Stimulated activated CD8-positive, alpha-beta memory T cell treated with anti-CD3 and anti-CD28 coated beads, Interleukin-15, amount 100 ng/mL, for 48 hours (primary cell): ENCODE results near the gene PRKCB.
"Not testable (repeated sequence)": the region's sequence is repeated elsewhere in the genome, so short reads cannot be mapped to it uniquely, and the experiment has no call there.

ENCODE experiments used
- DNase-seq, 2 donors: peaks; one replicate each; pipeline ENCODE4 v3.0.0-alpha.2; 2020; ENCODE audit warnings: low read depth in 2 of 2

The PRKCB gene

DNA sequence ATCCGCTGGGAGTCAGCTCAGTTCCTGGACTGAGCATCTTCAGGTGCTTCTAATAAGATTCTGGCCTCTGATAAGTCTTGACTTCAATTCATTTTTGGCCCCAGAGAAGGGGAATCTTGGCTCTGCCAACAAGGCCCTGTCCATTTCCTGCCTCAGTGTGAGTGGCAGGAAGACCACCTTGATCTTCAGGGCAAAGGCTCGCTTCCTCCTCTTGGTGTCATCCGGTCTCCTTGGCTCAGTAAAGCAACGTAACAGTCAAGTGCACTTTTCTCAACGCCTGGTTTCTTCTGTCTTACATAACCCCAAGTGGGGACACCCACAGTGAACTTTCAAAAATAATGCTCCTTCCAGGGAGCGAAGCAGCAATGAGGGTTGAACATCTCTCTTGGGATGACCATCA, 169.8 kb downstream of the PRKCB start:
- no peak for DNase-seq

DNA sequence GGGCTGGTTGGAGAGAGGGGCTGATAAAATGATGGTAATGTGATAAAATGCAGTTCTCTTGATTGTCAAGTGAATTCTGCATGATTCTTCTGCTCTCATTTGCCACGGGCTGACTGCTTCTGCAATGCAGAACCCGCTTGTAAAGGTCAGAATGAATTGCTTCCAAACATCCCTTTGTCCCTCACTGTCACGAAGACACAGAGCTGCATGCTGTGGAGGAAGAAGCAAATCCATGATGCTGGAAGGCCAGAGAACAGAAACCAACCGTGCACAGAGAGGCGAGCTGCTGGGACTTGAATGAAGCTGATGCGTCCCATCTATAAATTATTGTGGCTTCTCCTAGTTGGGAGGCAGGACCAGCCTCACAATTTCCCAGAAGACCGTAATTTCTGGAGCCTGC, 171.6 kb downstream of the PRKCB start:
- DNase-seq: no peak

DNA sequence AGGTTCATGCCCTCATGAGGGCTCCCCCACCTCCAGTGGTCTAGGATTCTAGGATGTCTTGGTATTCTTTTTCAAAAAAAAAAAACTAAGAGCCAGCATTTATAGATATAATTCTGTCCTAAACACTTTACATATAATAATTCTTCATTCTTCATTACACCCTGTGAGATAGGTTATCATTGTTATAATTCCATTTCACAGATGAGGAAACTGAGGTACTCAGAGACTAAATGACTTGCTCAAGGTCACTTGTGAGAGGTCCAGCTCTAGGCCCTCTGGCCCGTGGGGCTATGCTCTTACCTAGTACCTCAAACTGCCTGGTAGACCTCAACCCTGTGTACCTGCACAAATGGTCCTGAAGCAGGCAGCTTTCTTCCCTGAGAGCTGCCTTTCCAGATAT, 172.2 kb downstream of the PRKCB start:
- DNase-seq: no peak

DNA sequence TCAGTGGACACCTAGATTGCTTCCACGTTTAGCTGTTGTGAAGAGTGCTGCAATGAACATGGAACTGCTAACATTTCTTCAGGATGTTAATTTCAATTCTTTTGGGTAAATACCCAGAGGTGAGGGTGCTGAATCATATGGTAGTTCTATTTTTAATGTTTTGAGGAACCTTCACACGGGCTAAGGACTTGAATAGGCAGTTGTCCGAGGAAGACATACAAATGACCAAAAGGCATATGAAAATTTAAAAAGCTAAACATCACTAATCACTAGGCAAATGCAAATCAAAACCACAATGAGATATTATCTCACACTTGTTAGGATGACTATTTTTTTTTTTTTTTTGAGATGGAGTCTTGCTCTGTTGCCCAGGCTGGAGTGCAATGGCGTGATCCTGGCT, 173.3 kb downstream of the PRKCB start:
- DNase-seq: no peak

DNA sequence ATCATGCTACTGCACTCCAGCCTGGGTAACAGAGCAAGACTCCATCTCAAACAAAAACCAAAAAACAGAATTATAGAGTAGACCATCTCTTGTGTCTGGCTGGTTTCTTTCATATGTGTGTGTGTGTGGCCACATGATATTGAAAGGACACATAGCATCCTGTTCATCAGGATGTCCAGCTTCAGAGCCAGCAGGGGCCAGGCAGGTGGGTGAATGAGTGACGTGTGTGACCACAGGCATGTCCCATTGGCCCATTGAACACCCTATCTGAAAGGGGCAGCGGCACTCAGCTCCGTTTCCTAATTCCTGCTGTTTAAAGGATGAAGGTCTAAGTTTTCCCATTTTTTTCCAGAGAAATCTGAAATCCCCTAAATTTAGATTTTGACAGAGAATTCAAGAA, 174.2 kb downstream of the PRKCB start:
- DNase-seq: no peak

DNA sequence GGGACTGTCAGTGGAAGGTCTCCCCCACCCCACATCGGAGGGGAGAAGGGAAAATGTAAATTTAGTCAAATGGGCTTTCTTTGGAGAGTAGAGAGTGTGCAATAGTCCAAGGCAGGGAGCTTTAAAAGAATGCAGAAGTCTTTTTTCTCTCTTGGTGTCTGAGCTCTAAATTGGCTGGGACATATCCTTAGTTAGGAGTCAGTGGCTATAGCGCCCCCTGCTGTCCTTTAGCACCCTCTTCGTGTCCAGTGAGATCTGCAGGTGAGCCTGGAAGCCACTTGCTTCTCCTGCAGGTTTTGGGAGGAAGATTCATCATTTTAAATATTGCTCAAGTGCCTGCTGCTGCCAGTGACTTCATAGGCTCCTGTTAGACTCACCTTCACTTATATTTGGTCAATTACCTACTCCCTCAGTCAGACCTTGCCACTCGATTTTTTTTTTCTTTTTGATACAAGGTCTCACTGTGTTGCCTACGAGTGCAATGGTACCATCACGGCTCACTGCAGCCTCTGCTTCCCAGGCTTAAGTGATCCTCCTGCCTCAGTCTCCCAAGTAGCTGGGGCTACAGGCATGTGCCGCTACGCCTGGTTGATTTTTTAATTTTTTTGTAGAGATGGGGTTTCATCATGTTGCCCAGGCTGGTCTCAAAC, 174.8 kb downstream of the PRKCB start:
- DNase-seq: peak; percentile 58 to 61

DNA sequence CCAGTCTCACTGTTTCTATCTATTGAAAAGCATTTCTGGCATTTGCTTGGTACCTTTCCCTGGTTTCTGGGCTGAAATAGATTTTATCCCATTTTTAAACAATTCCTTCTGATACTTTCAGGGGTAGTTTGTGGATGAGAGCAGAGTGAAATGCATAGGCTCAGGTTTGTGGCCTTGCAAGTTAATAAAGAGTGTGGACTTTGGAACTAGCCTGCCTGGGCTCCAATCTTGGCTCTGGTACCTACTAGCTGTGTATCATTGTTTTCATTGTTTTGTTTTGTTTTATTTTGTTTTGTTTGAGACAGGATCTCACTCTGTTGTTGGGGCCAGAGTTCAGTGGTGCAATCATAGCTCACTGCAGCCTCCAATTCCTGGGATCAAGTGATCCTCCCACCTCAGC, 175.5 kb downstream of the PRKCB start:
- no peak for DNase-seq

DNA sequence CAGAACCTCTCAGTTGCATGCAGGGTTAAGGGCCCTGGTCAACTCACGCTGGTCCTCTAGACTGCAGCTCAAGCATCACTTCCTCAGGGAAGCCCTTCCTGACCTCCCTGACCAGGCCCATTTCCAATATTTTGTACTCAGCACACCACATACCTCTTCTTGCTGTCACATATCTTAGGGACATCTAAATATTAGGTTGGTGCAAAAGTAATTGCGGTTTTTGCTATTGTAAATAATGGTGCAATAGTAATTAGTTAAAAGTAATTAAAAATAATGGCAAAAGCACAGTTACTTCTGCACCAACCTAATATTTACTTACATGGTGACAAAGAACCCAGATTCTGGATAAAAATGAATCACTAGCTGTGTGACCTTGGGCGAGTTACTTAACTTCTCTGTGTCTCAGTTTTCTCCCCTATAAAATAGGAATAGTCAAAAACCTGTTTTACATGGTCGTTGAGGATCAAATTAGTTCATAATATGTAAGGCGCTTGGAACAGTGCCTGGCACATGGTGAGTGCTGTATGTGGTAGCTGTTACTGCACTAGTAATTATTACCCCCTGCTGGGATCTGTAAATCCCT, 177.4 kb downstream of the PRKCB start:
- DNase-seq: no peak

DNA sequence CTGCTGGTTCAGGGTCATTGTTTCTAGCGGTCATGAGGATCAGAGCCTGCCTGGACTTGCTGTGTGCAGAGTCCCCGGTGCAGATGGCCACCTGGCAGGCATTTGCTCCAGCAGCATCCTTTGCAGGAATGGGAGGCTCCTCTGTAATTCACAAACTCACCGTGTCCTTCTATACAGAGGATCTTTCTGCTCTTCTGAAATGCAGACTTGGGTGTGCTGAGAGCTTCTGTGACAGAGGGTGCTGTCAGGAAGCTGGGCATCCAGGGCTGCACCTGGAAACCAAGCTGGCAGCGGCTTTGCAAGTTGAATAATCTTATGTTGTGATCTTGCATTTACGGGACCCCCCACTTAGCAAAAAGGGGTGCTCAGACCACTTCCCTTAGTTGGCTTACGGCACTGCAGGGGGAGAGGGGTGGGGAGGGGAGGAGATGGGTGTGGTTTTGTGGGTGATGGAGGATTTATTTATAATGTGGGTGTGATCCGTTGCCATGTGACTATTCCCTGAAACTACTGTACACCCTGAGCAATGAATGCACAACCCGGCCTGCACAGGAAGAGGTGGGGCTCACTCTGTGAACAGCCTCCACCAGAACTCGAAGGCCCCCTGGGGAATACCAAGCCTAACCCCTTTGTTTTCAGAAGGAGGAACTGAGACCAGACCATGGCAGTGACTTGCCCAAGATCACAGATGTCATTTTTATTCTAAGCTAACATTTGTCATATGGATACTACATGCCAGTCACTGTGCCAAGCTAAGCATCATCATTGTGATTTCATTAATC, 178.3 kb downstream of the PRKCB start:
- peak; percentile 54 to 56 for DNase-seq

DNA sequence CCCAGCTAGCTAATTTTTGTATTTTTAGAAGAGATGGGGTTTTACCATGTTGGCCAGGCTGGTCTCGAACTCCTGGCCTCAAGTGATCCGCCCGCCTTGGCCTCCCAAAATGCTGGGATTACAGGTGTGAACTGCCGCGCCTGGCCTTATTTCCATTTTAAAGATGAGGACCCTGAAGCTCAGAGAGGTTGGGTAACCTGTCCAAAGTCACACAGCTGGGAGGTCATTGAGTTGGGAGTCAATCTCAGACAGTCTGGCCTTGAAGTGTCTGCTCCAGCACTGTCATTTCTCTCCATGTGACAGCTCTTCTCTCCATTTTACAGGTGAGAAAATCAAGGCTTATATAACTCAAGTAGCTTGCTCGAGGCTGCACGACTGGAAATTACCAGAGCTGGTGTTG, 179.2 kb downstream of the PRKCB start:
- DNase-seq: not testable (repeated sequence)

DNA sequence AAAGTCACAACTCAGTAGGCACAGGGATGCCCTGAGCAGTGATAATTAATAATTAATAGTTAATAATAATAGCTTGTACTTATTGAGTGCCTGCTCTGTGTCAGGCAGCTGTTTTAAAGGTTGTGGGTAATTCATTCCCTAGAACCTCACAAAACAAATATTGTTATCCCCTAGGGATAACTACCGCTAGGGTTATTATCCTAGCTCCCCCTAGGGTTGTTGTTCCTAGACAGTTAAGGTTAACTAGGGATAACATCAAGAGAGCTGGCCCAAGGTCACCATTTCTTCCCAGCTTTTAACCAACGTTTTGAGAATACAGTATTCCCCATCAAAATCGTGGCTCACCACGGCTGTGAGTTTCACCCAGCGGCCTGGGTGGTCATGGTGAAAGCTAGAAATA, 180.1 kb downstream of the PRKCB start:
- DNase-seq: no peak

DNA sequence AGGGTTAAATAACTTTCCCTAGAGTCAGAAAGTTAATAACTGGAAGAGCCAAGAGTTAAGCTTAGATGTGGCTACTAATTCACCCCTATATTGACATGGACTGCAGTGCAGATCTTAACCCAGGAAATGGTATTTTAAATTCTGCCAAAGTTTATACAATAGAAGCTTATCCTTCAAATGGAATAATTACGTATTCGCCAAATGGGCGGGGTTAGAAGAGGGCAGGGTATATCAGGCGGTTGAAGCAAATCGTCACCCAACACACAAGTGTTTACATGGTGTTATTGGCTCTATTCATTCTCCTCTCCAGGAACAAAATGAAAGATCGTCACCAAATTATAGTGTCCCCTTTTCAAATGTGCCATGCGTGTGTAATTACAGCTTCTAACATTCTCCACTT, 182.7 kb downstream of the PRKCB start:
- DNase-seq: no peak

DNA sequence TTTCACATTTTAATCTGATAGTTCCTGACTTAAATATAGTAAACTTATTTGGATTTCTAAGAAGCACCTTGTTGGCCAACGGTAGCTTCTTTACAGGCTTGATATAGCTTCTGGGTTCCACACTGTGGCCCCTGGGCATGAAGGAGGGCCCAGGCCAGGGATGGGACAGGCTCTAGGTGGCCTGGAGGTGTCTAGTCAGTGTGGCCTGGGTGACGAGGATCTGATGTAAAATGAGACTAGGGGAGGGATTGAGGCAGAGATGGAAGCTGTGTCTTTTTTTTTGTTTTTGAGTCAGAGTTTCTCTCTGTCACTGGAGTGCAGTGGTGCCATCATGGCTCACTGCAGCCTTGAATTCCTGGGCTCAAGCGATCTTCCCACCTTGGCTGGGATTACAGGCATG, 187.0 kb downstream of the PRKCB start:
- no peak for DNase-seq

DNA sequence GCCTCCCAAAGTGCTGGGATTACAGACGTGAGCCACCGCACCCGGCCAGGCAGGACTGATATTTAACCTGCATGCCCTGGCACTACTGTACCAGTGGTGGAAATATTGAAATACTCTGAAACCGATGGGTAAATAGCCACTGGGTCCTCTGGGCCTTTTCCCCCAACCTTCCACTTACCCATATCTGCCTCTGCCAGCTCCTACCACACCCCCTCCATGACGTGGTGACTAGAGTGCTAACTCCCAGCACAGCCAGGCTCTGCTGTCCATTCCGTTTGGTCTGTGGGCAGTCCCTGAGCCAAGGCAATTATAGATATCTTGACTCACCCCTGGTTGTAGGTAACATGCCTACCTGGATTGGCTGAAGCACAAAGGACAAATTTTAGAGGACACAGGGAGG, 187.8 kb downstream of the PRKCB start:
- DNase-seq: no peak

DNA sequence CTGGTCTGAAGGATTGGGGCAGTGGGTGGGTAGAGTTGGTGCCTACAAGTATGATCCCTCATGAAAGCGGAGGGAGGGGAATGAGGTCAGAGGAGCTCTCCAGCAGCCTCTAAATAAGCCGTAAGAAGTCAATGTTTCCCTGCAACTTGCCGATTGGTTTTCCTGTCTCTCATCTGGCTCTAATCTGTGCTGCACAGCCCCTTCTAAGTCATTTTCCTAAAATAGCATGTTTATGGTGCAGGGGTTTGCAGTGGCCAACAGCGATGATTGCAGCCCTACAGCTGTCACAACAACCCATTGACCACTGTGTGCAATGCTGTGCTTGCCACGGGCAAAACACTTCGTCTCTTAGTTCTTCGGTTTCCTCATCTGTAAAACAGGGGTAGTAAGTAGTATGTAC, 189.2 kb downstream of the PRKCB start:
- DNase-seq: no peak

DNA sequence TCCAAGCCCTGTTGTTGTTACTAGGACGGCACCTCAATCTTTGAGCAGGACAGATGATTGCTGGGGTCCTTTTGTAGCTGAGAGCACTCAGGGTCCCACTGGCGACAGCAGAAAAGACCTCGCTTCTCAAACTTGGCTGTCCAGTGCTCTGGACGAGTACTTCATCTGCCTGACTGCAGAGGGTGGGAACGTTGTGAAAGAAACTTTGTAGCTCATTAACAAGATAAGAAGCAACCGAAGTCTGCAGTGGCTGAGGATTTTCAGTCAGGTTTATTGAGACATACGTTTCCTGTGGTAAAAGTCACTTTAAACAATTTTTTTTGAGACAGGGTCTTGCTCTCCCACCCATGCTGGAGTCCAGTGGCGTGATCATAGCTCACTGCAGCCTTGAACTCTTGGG, 191.7 kb downstream of the PRKCB start:
- no peak for DNase-seq

DNA sequence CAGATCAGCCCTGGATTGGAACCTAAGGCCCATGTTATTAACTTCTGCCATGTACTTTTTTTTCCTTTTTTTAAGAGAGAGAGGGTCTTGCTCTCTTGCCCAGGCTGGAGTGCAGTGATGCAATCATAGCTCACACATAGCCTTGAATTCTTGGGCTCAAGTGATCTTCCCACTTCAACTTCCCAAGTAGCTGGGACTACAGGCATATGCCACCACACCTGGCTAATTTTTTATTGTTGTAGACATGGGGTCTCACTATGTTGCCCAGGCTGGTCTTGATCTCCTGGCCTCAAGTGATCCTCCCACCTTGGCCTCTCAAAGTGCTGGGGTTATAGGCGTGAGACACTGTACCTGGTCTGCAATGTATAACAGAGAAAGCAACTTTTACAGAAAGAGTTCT, 194.1 kb downstream of the PRKCB start:
- not testable (repeated sequence) for DNase-seq

DNA sequence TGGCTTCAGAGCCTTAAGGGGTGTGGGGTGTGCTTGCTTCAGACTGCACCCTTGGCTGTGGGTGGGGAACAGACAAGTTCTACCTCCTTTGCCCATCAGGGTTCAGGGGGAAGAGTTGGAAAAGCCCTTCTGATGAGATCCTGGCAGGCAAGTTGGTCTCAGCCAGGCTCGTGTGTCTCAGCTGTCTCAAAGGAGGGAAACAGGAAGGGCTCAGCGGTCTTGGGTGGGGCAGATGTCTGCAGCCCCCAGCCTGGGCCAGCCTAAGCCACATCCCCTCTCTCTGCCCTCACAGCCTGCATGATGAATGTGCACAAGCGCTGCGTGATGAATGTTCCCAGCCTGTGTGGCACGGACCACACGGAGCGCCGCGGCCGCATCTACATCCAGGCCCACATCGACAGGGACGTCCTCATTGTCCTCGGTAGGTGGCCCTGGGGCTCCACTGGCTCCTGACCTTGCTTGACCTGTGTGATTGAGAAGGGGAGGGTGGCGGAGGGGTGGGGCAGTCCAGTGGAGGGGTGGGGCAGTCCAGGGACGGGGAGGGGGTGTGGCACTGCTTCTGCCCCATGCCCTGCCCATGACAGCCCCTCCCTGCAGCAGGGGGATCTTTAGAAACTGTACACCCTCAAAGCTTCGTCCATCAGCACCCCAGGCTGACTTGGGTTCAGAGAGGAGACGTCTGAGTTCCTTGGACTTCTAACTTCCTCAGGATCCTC, 199.5 kb downstream of the PRKCB start:
- no peak for DNase-seq

DNA sequence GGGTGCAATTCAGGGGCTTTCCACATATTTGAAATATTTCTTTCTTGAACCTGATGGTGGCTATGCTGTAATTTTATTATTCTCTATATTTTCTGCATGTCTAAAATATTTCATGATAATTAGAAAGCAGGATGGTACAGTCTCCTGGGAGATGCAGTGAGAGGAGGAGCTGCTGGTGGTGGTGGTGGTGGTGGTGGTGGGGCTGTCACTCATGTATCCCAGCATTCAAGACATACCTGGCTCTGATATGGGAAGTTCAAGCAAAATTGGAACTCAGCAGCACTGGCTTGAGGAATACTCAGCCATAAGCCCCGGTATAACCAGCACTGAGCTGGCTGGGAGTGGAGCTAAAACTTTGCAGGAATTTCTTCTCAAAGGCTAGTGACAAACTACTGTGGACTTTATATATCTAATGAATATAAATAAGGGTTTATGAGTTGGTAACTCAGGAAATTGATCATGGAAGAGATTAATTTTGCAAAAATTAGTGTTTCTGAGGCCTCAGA, 200.3 kb downstream of the PRKCB start:
- DNase-seq: no peak

DNA sequence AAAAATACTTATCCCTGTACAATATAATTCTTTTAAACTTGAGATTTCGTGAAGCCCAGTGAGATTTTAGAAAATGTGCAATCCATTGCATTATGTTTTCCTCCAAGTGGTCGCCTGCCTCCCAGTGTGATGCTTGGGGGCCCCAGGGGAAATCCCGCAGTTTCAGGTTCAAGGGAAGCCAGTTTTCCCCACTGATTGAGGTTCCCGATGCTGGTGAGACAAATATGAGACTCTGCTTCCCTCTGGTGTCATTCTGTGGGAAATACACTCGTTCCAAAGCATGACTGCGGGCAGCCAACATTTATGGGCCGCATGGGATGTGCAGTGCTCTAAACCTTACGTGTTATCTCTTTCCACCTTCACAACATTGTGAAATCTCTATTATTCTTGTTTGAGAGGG, 200.8 kb downstream of the PRKCB start:
- DNase-seq: no peak

DNA sequence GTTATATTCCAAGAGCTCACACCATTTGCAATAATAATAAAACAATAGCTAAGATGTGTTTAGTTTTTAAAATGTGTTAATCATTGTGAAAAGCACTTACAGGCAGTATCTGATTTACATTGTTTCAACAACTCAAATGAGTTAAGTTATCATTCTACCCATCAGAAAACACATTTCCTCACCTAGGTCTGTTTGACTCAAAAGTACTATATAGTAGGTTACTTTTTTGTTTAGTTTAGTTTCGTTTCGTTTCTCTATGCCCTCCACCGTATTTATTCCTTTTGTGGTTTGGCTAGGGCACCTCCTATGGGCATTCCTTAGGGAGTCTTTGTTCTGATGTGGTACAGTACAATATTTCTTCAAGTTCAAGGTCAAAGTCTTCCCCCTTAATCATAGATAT, 201.6 kb downstream of the PRKCB start:
- no peak for DNase-seq

DNA sequence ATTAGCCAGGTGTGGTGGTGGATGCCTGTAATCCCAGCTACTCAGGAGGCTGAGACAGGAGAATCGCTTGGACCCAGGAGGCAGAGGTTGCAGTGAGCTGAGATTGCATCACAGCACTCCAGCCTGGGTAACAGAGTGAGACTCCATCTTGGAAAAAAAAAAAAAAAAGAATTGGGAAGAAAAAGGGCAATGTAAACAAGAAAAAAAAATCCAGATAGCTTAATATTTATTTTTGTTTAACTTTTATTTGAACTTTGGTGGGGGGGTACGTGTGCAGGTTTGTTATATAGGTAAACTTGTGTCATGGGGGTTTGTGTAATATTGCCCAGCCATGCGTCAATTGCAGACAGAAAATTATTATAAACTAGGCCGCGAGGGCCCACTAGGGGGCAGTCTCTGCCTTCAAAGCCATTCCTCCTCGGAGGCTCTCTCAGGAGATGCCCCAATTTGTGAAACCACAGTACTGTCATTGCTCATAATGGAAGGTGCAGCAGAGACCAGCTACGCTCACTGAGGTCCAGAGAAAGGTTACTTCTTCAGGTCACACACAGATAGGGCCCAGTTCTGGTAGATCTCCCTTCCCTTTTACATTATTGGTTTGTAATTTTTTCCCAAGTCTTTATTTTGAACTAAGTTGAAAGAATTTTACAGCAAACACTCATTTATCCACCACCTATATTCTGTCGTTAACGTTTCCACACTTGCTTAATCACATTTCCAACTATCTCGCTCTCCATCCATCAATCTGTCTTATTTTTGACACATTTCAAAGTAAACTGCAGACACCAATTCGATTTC, 206.2 kb downstream of the PRKCB start:
- DNase-seq: peak; percentile 68 to 74
